Suprapubic skin (tissue), 4 donors: ENCODE data around the gene RASGEF1B.

Experiments used
- POLR2A ChIP-seq, 2 donors: fragments of 450-650 bp; IDR thresholded peaks; one replicate each; pipeline ENCODE4 v1.6.1; 2017; ENCODE audit warnings: antibody characterized with exemption in 2 of 2, mild to moderate bottlenecking in 2 of 2, moderate library complexity in 2 of 2
- POLR2AphosphoS5 ChIP-seq, 3 donors: sonication (generic); formaldehyde crosslinking; IDR thresholded peaks; one replicate each; pipeline ENCODE4 v1.6.1; 2017; ENCODE audit warnings: antibody characterized with exemption in 3 of 3
- TF ChIP-seq, protein P1 (sequence below), 2 donors: fragments of 200-600 bp in 1 of 2; fragments of 450-650 bp in 1 of 2; sonication (generic) in 1 of 2; IDR thresholded peaks; one replicate each; pipeline ENCODE4 v1.5.1; 2016 to 2019; ENCODE audit warnings: antibody characterized with exemption in 2 of 2, mild to moderate bottlenecking in 1 of 2, moderate library complexity in 1 of 2

DNA sequence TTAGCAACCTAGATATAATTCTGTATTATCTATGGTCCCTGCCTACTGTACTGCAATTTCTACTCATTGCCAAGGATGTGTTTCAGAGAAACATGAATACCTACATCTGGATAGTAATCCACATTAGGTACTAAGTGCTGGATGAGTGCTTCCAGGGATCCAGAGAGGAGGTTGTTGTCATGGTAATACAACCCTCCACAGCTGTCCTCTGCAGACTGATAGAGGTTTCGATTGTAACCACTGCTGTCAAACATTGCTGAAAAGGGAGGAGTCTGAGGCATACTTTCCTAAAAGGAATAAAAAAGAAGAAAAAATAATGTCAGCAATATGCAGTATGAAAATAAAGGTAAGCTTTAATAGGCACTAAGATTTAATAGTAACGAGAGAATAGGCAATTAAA, 12.5 kb downstream of the RASGEF1B start:
- TF ChIP-seq POLR2A (IDR thresholded peaks at IDR 0.05), result no peak
- TF ChIP-seq, protein P1, sequence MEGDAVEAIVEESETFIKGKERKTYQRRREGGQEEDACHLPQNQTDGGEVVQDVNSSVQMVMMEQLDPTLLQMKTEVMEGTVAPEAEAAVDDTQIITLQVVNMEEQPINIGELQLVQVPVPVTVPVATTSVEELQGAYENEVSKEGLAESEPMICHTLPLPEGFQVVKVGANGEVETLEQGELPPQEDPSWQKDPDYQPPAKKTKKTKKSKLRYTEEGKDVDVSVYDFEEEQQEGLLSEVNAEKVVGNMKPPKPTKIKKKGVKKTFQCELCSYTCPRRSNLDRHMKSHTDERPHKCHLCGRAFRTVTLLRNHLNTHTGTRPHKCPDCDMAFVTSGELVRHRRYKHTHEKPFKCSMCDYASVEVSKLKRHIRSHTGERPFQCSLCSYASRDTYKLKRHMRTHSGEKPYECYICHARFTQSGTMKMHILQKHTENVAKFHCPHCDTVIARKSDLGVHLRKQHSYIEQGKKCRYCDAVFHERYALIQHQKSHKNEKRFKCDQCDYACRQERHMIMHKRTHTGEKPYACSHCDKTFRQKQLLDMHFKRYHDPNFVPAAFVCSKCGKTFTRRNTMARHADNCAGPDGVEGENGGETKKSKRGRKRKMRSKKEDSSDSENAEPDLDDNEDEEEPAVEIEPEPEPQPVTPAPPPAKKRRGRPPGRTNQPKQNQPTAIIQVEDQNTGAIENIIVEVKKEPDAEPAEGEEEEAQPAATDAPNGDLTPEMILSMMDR (IDR thresholded peaks at IDR 0.05), result no peak
- no peak for TF ChIP-seq POLR2AphosphoS5 (IDR thresholded peaks at IDR 0.05)
